Measurements from ENCODE around the gene ZC3H7A. TPM values are rescaled to one million over a fixed set of nuclear protein-coding genes. Genes with fewer than 3 reads are reported as not detected.

Gene ZC3H7A
- total and polyA plus RNA-seq, 2 donors (not counting 1 experiment from before 2014, with no cell fraction given) = 48.9 to 52.8 TPM

DNA sequence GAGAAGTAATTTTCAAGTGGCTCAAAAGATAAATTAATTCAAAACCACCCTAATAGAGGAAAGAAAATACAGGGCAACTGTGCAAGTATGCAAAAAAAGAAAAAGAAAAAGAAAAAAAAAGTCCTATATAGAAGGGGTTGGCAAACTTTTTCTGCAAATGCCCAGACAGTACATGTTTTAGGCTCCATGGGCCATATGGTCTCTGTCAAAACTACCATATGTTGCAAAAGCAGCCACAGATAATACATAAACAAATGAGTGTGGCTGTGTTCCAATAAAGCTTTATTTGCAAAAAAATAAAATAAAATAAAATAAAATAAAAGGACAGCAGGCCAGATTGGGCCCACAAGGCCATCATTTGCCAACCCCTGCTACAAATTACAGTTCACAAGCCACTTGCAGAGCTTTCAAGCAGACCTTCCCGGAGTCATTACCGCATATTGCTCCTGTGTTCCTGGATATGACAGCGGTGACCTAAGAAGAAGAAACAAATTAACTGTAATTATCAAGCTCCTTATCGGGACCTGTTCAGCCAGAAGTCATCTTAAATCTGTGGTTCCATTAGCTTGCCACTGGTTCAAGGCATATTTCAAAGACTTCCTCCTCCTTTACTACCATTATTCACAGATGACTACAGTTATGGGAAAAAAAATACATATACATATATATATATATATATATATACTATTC, 15.9 kb downstream of the ZC3H7A start:
- peak in 1 of 2 donors; percentile 82 for DNase-seq (ENCODE audit: low read depth in 2 of 2)
- Histone ChIP-seq H3K9ac (ENCODE audit: insufficient read depth, low read length) (no peak overlapping the region), H3K27ac (ENCODE audit: insufficient read depth, low read length) (peak overlapping the region; percentile 11)

DNA sequence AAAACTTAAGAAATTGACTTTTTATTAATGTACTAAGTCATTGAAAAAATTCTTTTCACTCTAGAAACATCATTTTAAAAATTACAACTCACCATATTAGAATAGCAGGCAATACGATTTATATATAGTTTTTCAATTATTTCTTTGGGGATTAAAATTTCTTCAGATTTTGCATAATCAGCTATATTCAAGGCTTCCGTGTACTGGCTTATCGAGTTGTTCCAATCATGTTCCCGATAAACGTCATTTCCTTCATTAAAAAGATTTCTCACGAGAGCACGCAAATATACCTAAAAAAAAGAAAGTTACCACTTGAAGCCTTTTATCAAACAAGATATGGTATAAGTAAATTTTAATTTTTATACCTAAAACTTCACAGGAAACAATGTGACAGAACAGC, 18.0 kb downstream of the ZC3H7A start:
- no peaks in the 10 kb centered on the region for H3K27me3 ChIP-seq (ENCODE audit: control insufficient read depth, insufficient read depth, low read length)
- TF ChIP-seq, protein P1, sequence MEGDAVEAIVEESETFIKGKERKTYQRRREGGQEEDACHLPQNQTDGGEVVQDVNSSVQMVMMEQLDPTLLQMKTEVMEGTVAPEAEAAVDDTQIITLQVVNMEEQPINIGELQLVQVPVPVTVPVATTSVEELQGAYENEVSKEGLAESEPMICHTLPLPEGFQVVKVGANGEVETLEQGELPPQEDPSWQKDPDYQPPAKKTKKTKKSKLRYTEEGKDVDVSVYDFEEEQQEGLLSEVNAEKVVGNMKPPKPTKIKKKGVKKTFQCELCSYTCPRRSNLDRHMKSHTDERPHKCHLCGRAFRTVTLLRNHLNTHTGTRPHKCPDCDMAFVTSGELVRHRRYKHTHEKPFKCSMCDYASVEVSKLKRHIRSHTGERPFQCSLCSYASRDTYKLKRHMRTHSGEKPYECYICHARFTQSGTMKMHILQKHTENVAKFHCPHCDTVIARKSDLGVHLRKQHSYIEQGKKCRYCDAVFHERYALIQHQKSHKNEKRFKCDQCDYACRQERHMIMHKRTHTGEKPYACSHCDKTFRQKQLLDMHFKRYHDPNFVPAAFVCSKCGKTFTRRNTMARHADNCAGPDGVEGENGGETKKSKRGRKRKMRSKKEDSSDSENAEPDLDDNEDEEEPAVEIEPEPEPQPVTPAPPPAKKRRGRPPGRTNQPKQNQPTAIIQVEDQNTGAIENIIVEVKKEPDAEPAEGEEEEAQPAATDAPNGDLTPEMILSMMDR (conservative IDR thresholded peaks at IDR 0.05 in 1 of 2, IDR thresholded peaks at IDR 0.05 in 1 of 2; ENCODE audit: low read depth in 1 of 2, low read length in 2 of 2) = no peak
- no peak for TF ChIP-seq EZH2 (IDR thresholded peaks at IDR 0.05; ENCODE audit: low read length, missing control alignments)
- no peak overlapping the region for H3K9ac ChIP-seq (ENCODE audit: insufficient read depth, low read length)
- H2AFZ ChIP-seq (ENCODE audit: low read length) = no peak overlapping the region
- no peaks in the 10 kb centered on the region for H4K20me1 ChIP-seq (ENCODE audit: control insufficient read depth, extremely low read depth, insufficient read depth, low read length)
- no peak overlapping the region for H3K4me2 ChIP-seq (ENCODE audit: extremely low read depth, insufficient read depth, low read length)
- H3K27ac ChIP-seq (ENCODE audit: insufficient read depth, low read length) = no peak overlapping the region
- peaks cover 18% of the 10 kb centered on the region for H3K4me1 ChIP-seq (ENCODE audit: control insufficient read depth, extremely low read depth, insufficient read depth, low read length)
- no peak overlapping the region for H3K4me3 ChIP-seq (replicated peaks in 1 of 4; ENCODE audit: control extremely low read depth in 1 of 4, insufficient read depth in 1 of 4, low read depth in 3 of 4, low read length in 4 of 4)
- no peaks in the 10 kb centered on the region for H3K9me3 ChIP-seq (ENCODE audit: control insufficient read depth, insufficient read depth, low read depth, low read length)
- H3K36me3 ChIP-seq (ENCODE audit: control insufficient read depth, insufficient read depth, low read length) = peaks cover 4% of the 10 kb centered on the region
- peaks cover 36% of the 10 kb centered on the region for H3K79me2 ChIP-seq (ENCODE audit: control insufficient read depth, insufficient read depth, low read length)
- DNase-seq (ENCODE audit: low read depth in 2 of 2) = no peak

More for the DNA sequence above, 15.9 kb downstream of the ZC3H7A start:
- Histone ChIP-seq H3K4me1 (ENCODE audit: control insufficient read depth, extremely low read depth, insufficient read depth, low read length) (peaks cover 18% of the 10 kb centered on the region), H3K79me2 (ENCODE audit: control insufficient read depth, insufficient read depth, low read length) (peaks cover 50% of the 10 kb centered on the region), H3K4me3 (replicated peaks in 1 of 4; ENCODE audit: control extremely low read depth in 1 of 4, insufficient read depth in 1 of 4, low read depth in 3 of 4, low read length in 4 of 4) (no peak overlapping the region), H3K9me3 (ENCODE audit: control insufficient read depth, insufficient read depth, low read depth, low read length) (no peaks in the 10 kb centered on the region), H4K20me1 (ENCODE audit: control insufficient read depth, extremely low read depth, insufficient read depth, low read length) (no peaks in the 10 kb centered on the region), H3K36me3 (ENCODE audit: control insufficient read depth, insufficient read depth, low read length) (no peaks in the 10 kb centered on the region), H3K4me2 (ENCODE audit: extremely low read depth, insufficient read depth, low read length) (no peak overlapping the region), H2AFZ (ENCODE audit: low read length) (no peak overlapping the region), H3K27me3 (ENCODE audit: control insufficient read depth, insufficient read depth, low read length) (no peaks in the 10 kb centered on the region)
- TF ChIP-seq, protein P1 (conservative IDR thresholded peaks at IDR 0.05 in 1 of 2, IDR thresholded peaks at IDR 0.05 in 1 of 2; ENCODE audit: low read depth in 1 of 2, low read length in 2 of 2) = no peak
- no peak for TF ChIP-seq EZH2 (IDR thresholded peaks at IDR 0.05; ENCODE audit: low read length, missing control alignments)

DNA sequence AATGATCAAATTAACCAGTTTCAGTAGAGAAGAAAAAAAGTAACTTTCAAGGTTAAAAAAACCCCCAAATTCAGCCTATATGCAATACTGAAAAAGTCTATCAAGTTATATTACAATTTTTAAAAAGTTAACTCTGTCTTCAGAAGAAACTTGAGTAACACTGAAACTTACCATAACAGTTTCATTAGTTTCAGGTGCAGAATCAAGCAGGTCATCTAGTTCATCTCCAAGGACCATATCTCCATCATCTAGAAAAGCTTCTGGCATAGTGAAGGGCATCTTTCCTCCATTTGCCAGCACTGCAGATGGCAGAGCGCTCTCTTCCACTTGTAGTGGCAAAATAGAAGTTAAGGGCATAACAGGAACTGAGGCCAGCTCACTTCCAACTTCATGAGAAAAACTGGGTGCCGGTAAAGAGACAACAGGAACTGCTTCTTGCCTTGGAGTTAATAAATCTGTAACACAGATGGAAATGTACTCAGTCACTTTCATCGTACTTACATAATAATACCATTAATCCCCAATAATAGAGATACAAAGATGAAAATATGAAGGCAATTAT, 22.9 kb downstream of the ZC3H7A start:
- H3K27ac ChIP-seq (ENCODE audit: insufficient read depth, low read length) = no peak overlapping the region
- H3K79me2 ChIP-seq (ENCODE audit: control insufficient read depth, insufficient read depth, low read length) = peaks cover 1% of the 10 kb centered on the region
- no peaks in the 10 kb centered on the region for H3K27me3 ChIP-seq (ENCODE audit: control insufficient read depth, insufficient read depth, low read length)
- peaks cover 10% of the 10 kb centered on the region for H3K36me3 ChIP-seq (ENCODE audit: control insufficient read depth, insufficient read depth, low read length)
- no peak overlapping the region for H3K9ac ChIP-seq (ENCODE audit: insufficient read depth, low read length)
- TF ChIP-seq EZH2 (IDR thresholded peaks at IDR 0.05; ENCODE audit: low read length, missing control alignments) = no peak
- TF ChIP-seq, protein P1 (conservative IDR thresholded peaks at IDR 0.05 in 1 of 2, IDR thresholded peaks at IDR 0.05 in 1 of 2; ENCODE audit: low read depth in 1 of 2, low read length in 2 of 2) = no peak
- DNase-seq (ENCODE audit: low read depth in 2 of 2) = no peak
- no peaks in the 10 kb centered on the region for H3K4me1 ChIP-seq (ENCODE audit: control insufficient read depth, extremely low read depth, insufficient read depth, low read length)
- H3K9me3 ChIP-seq (ENCODE audit: control insufficient read depth, insufficient read depth, low read depth, low read length) = no peaks in the 10 kb centered on the region
- no peak overlapping the region for H3K4me2 ChIP-seq (ENCODE audit: extremely low read depth, insufficient read depth, low read length)
- no peak overlapping the region for H2AFZ ChIP-seq (ENCODE audit: low read length)
- no peak overlapping the region for H3K4me3 ChIP-seq (replicated peaks in 1 of 4; ENCODE audit: control extremely low read depth in 1 of 4, insufficient read depth in 1 of 4, low read depth in 3 of 4, low read length in 4 of 4)
- H4K20me1 ChIP-seq (ENCODE audit: control insufficient read depth, extremely low read depth, insufficient read depth, low read length) = peaks cover 2% of the 10 kb centered on the region
